C4-2B (cell line): ENCODE data around the gene ADAM10.

Experiments used
- CTCF ChIP-seq: fragments of 450-650 bp; conservative IDR thresholded peaks from 2 replicates; pipeline ENCODE4 v1.5.1; 2017; ENCODE audit warnings: mild to moderate bottlenecking
- ZFX ChIP-seq: fragments of 450-650 bp; IDR thresholded peaks from 2 replicates; pipeline ENCODE4 v1.6.1; 2017

DNA sequence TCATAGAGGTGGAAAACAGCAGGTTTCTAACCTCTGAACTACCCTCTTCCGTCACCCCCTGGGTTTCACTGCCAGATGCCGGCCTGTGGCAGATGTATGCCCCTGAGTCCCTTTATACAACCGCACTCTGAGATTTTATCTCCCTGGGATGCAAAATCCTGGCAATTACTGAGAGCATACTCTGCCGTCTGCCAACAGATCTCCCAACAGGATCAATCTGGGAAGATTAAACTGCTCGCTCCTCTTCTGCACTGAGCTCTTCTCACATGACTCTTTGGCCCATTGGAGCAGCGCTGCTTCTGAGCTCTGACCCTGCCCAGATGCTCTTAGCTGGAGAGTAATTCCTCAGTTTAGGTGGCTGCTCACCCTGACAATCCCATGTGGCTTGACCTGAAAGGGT, 184.5 kb downstream of the ADAM10 start:
- no peak for TF ChIP-seq CTCF
- no peak for TF ChIP-seq ZFX
